Adrenal gland (tissue), 12 donors: Measurements from ENCODE around the gene DHX58. TPM values are rescaled to one million over a fixed set of nuclear protein-coding genes. Genes with fewer than 3 reads are reported as not detected.

ENCODE experiments used
- DNase-seq, 7 donors: peaks; one replicate each; pipeline ENCODE4 v3.0.0-alpha.2; 2019 to 2020
- H3K27ac ChIP-seq, 5 donors: fragments of 200-600 bp; sonication (generic) in 4 of 5; 1 replicate in 3 of 5; 2 replicates in 2 of 5; pipeline versions ENCODE4 v1.5.1 to v1.8.0; 2016 to 2020; ENCODE audit warnings: mild to moderate bottlenecking in 1 of 5
- H3K27me3 ChIP-seq: fragments of 200-600 bp; 2 replicates; pipeline ENCODE4 v1.8.0; 2021
- H3K36me3 ChIP-seq, 2 donors: fragments of 200-600 bp; replicated peaks in 1 of 2; 1 replicate in 1 of 2; 2 replicates in 1 of 2; pipeline versions ENCODE4 v1.5.1 to v1.8.0; 2018 to 2022
- H3K4me1 ChIP-seq, 2 donors: fragments of 200-600 bp; replicated peaks in 1 of 2; 1 replicate in 1 of 2; 2 replicates in 1 of 2; pipeline versions ENCODE4 v1.5.1 to v1.8.0; 2018 to 2021
- H3K4me3 ChIP-seq, 4 donors: fragments of 200-600 bp; sonication (generic) in 3 of 4; one replicate each; pipeline ENCODE4 v1.5.1; 2016 to 2018
- H3K9me3 ChIP-seq, 3 donors: fragments of 200-600 bp; sonication (generic) in 1 of 3; replicated peaks in 1 of 3; 1 replicate in 2 of 3; 2 replicates in 1 of 3; pipeline versions ENCODE4 v1.5.1 to v1.8.0; 2016 to 2021
- CTCF ChIP-seq, 6 experiments: fragments of 450-650 bp in 4 of 6; fragments of 200-600 bp in 2 of 6; sonication (generic) in 1 of 6; IDR thresholded peaks; 1 replicate in 5 of 6; 2 replicates in 1 of 6; pipeline versions ENCODE4 v1.5.1 to v1.8.0; 2016 to 2021; ENCODE audit warnings: antibody characterized with exemption in 6 of 6, mild to moderate bottlenecking in 2 of 6, moderate library complexity in 1 of 6
- POLR2A ChIP-seq, 2 donors: fragments of 450-650 bp; IDR thresholded peaks; one replicate each; pipeline ENCODE4 v1.6.1; 2017; ENCODE audit warnings: antibody characterized with exemption in 2 of 2, mild to moderate bottlenecking in 2 of 2, moderate library complexity in 1 of 2
- WGBS, 4 donors: extraction: QIAGEN DNeasy Blood & Tissue Kit in 2 of 4; methylation state at CpG; one replicate each; pipeline versions ENCODE4 v1.1.5 to v1.1.7; 2013 to 2017; 5-methylcytosine and 5-hydroxymethylcytosine counted together
- intact Hi-C, 2 donors: fragments of 100-400 bp; cut with DNase I; formaldehyde crosslinking; loops; one replicate each; pipeline versions ENCODE4 v1.14.1 to v1.15.0; 2022 to 2023
- polyA plus RNA-seq, 3 donors: library from polyadenylated mRNA; stranded (reverse); fragments of 200-250 nt in 2 of 3; fragments of 350-450 nt in 1 of 3; fragmentation: Illumina TruSeq in 1 of 3; extraction: RNeasy Lipid Tissue Mini Kit (QIAGEN cat#74804) in 1 of 3; gene quantifications; one replicate each; pipeline ENCODE4 v1.2.3, GENCODE V29; 2013 to 2014
- total RNA-seq, 9 donors: library from RNA; depleted of rRNA in 4 of 9; stranded (reverse); fragments of >200 nt in 4 of 9; fragments of 120-200 nt in 1 of 9; fragmentation: NEBNext Ultra II Directional in 1 of 9; extraction: Animal tissue kit (Norgen Biotek cat#: 25700) in 1 of 9; gene quantifications; one replicate each; pipeline versions ENCODE4 v1.1.0 to v1.2.4, GENCODE V29; 2013 to 2023
- donor health status: healthy with polysubstance abuse.
- donor health status: Bipolar disorder and iron deficiency.
- donor health status: DM: yes; HTN: yes; CAD: no.
- donor health status: DM: no; HTN: no; CAD: no.
- donor health status: DM: no; HTN: no; CAD: no.
- donor health status: DM: yes; HTN: yes; CAD: no.

The DHX58 gene
- total and polyA plus RNA-seq, 12 donors: 16.3 to 117 (median 31.9) TPM

- no peak for TF ChIP-seq POLR2A (IDR thresholded peaks at IDR 0.05)
- Histone ChIP-seq H3K9me3 (no peaks in the 10 kb centered on the region), H3K36me3 (peaks cover 0 to 8% of the 10 kb centered on the region in 2 donors), H3K27ac (peak overlapping the region; percentile 74 to 93 (median 80)), H3K4me3 (peak overlapping the region in 1 of 4 donors; percentile 35), H3K27me3 (no peaks in the 10 kb centered on the region), H3K4me1 (peaks cover 54 to 88% of the 10 kb centered on the region in 2 donors)
- intact Hi-C loops: no loop called here
- WGBS, 4 donors: 27 to 49% (median 41%) methylated on average over 3 of the region's 3 CpGs
- DNase-seq: no peak
Measured at GRCh38 chr17:42136654-42137051, 24.1 kb upstream of the DHX58 start.

- TF ChIP-seq POLR2A (IDR thresholded peaks at IDR 0.05) (peak in 1 of 2 donors; percentile 43), CTCF (IDR thresholded peaks at IDR 0.05) (no peak)
- H3K36me3 ChIP-seq: peaks cover 0 to 1% of the 10 kb centered on the region in 2 donors
- intact Hi-C loops: no loop called here
- H3K9me3 ChIP-seq: no peaks in the 10 kb centered on the region
- H3K4me3 ChIP-seq: peak overlapping the region in 1 of 4 donors; percentile 35
- WGBS, 4 donors: 15 to 22% (median 19%) methylated on average over 12 to 15 of the region's 15 CpGs
- DNase-seq: peak in 6 of 7 donors; percentile 84 to 92 (median 87)
- H3K27me3 ChIP-seq: no peaks in the 10 kb centered on the region
- peaks cover 61 to 88% of the 10 kb centered on the region in 2 donors for H3K4me1 ChIP-seq
- H3K27ac ChIP-seq: peak overlapping the region; percentile 74 to 93 (median 80)
Measured at GRCh38 chr17:42135664-42136653, 23.4 kb upstream of the DHX58 start.

GRCh38 chr17:42135151-42135550, 22.6 kb upstream of the DHX58 start:
- intact Hi-C loops: no loop called here
- no peaks in the 10 kb centered on the region for H3K9me3 ChIP-seq
- H3K4me1 ChIP-seq: peaks cover 67 to 95% of the 10 kb centered on the region in 2 donors
- H3K27me3 ChIP-seq: no peaks in the 10 kb centered on the region
- no peak for DNase-seq
- H3K4me3 ChIP-seq: peak overlapping the region in 1 of 4 donors; percentile 5
- H3K27ac ChIP-seq: peak overlapping the region; percentile 74 to 93 (median 80)
- TF ChIP-seq CTCF (IDR thresholded peaks at IDR 0.05): no peak
- TF ChIP-seq POLR2A (IDR thresholded peaks at IDR 0.05): no peak
- 70 to 76% (median 75%) methylated on average over 6 of the region's 6 CpGs for WGBS, 4 donors
- H3K36me3 ChIP-seq: peaks cover 0 to 2% of the 10 kb centered on the region in 2 donors

GRCh38 chr17:42133461-42134041, 21.0 kb upstream of the DHX58 start:
- TF ChIP-seq POLR2A (IDR thresholded peaks at IDR 0.05) (no peak), CTCF (IDR thresholded peaks at IDR 0.05) (no peak)
- Histone ChIP-seq H3K9me3 (no peaks in the 10 kb centered on the region), H3K4me3 (no peak overlapping the region), H3K27ac (peak overlapping the region in 4 of 5 donors; percentile 7 to 93 (median 68)), H3K27me3 (no peaks in the 10 kb centered on the region), H3K4me1 (peaks cover 72 to 98% of the 10 kb centered on the region in 2 donors), H3K36me3 (peaks cover 0 to 18% of the 10 kb centered on the region in 2 donors)
- 44 to 50% (median 47%) methylated on average over 3 to 4 of the region's 4 CpGs for WGBS, 4 donors
- no peak for DNase-seq
- intact Hi-C loops: no loop called here
